Lower leg skin (tissue), 3 donors: ENCODE measurements around the gene PSMD13.

ENCODE experiments used
- CTCF ChIP-seq, 3 donors: fragments of 450-650 bp; IDR thresholded peaks; one replicate each; pipeline ENCODE4 v1.5.1; 2016; ENCODE audit warnings: antibody characterized with exemption in 3 of 3, mild to moderate bottlenecking in 3 of 3, moderate library complexity in 2 of 3
- POLR2A ChIP-seq, 2 donors: fragments of 450-650 bp; IDR thresholded peaks; one replicate each; pipeline ENCODE4 v1.6.1; 2016 to 2017; ENCODE audit warnings: antibody characterized with exemption in 2 of 2, mild to moderate bottlenecking in 1 of 2, moderate library complexity in 1 of 2

DNA sequence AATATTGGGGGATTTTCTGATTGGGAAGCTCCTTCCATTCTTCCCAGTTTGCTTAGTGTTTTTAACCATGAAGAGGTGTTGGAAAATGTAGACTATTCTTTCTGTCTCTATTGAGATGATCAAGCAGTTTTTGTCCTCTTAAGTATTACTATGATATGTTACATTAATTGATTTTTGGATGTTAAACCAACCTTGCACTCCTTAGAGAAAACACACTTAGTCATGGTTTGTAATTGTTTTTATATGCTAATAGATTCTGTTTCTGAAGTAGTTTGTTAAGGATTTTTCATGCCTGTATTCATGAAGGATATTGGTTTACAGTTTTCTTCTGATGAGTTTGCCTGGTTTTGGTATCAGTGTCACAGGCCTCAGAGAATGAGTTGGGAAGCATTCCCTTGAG, 39.4 kb downstream of the PSMD13 start:
- no peak for TF ChIP-seq CTCF (IDR thresholded peaks at IDR 0.05)
- no peak for TF ChIP-seq POLR2A (IDR thresholded peaks at IDR 0.05)
